Effector memory CD4-positive, alpha-beta T cell (primary cell): ENCODE data around the gene FRMPD4.
"Not testable (repeated sequence)": the region's sequence is repeated elsewhere in the genome, so short reads cannot be mapped to it uniquely, and the experiment has no call there.

Experiments
- DNase-seq, 3 donors: peaks; one replicate each; pipeline ENCODE4 v3.0.0-alpha.2; 2020
- H3K27ac ChIP-seq: 2 replicates; pipeline ENCODE4 v1.7.0; 2013; ENCODE audit warnings: mild to moderate bottlenecking, low read length, moderate library complexity; ENCODE audit not compliant: insufficient read depth, poor library complexity, severe bottlenecking
- H3K27me3 ChIP-seq: replicated peaks from 2 replicates; pipeline ENCODE4 v1.7.0; 2013; ENCODE audit warnings: mild to moderate bottlenecking, low read length; ENCODE audit not compliant: insufficient read depth, control insufficient read depth, poor library complexity, severe bottlenecking
- H3K36me3 ChIP-seq: 2 replicates; pipeline ENCODE4 v1.7.0; 2013; ENCODE audit warnings: mild to moderate bottlenecking, low read length, moderate library complexity; ENCODE audit not compliant: control insufficient read depth, insufficient read depth
- H3K4me1 ChIP-seq: 2 replicates; pipeline ENCODE4 v1.7.0; 2013; ENCODE audit warnings: low read length, mild to moderate bottlenecking; ENCODE audit not compliant: control insufficient read depth, insufficient read depth, poor library complexity, severe bottlenecking
- H3K4me3 ChIP-seq: 2 replicates; pipeline ENCODE4 v1.7.0; 2013; ENCODE audit warnings: low read length, low read depth, mild to moderate bottlenecking; ENCODE audit not compliant: insufficient read depth, poor library complexity, severe bottlenecking
- H3K9me3 ChIP-seq: 2 replicates; pipeline ENCODE4 v1.7.0; 2013; ENCODE audit warnings: mild to moderate bottlenecking, low read length, moderate library complexity; ENCODE audit not compliant: control insufficient read depth

The FRMPD4 gene

DNA sequence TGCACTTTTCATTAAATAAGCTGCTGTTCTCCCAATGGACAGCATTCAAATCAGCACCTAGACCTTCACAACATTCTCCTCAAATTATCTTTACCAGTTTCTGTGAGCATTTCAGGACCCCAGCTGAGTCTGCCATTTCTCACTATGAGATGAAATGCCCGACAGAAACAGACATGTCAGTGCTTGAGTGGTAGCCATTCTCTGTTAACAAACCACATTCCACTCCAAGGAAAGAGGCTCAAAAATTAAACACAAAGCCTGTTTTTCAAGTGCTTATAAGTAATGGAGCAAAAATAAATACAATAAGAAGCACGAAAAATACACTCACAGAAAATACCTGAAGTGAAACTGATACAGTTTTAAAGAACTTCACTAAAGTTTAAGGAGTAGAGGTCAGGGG, 332.8 kb downstream of the FRMPD4 start:
- no peak for DNase-seq
- H3K4me3 ChIP-seq: no peak overlapping the region
- H3K36me3 ChIP-seq: no peaks in the 10 kb centered on the region
- H3K27ac ChIP-seq: no peak overlapping the region
- no peaks in the 10 kb centered on the region for H3K9me3 ChIP-seq
- H3K4me1 ChIP-seq: no peaks in the 10 kb centered on the region
- H3K27me3 ChIP-seq: no peaks in the 10 kb centered on the region

DNA sequence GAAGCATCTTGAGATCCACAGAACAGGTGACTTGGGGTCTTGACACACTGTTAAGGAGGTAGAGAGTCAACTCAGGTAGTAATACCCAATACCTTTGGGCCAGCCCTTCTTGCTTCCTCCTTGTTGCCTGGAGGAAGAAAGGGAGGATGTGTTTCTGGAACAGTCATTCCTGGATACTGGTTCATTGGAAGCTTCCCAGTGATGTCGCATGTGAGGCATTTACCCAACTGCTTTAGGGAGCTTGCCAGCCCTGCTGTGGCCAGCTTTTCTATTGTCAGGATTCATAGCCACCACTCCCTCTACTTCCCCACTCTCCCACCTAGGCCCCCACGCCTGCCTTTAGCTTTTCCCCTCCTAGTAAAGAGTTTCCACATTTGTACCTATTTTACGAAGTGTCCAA, 342.7 kb downstream of the FRMPD4 start:
- H3K4me3 ChIP-seq: no peak overlapping the region
- no peak for DNase-seq
- no peak overlapping the region for H3K27ac ChIP-seq
- H3K27me3 ChIP-seq: no peaks in the 10 kb centered on the region
- no peaks in the 10 kb centered on the region for H3K9me3 ChIP-seq
- H3K4me1 ChIP-seq: no peaks in the 10 kb centered on the region
- H3K36me3 ChIP-seq: no peaks in the 10 kb centered on the region

DNA sequence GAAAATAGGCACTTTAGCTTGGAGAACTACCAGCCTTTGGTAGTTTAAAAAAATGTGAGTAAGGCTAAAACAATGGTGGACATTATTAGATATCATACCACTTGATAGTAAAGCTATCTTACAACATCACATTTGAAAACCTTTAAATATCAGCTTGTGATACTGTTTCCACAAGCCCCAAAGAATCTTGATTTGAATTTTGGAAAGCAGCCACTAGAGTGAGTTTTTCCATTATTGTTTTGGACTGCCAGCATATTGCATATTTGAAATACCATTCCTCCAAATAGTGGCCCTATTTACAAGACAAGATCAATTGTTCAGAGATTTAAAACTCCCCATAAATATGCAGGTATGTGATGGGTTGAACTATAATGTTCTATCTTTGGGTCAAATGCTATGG, 349.9 kb downstream of the FRMPD4 start:
- H3K9me3 ChIP-seq: no peaks in the 10 kb centered on the region
- DNase-seq: no peak
- no peaks in the 10 kb centered on the region for H3K27me3 ChIP-seq
- H3K4me1 ChIP-seq: no peaks in the 10 kb centered on the region
- H3K4me3 ChIP-seq: no peak overlapping the region
- H3K27ac ChIP-seq: no peak overlapping the region
- no peaks in the 10 kb centered on the region for H3K36me3 ChIP-seq

DNA sequence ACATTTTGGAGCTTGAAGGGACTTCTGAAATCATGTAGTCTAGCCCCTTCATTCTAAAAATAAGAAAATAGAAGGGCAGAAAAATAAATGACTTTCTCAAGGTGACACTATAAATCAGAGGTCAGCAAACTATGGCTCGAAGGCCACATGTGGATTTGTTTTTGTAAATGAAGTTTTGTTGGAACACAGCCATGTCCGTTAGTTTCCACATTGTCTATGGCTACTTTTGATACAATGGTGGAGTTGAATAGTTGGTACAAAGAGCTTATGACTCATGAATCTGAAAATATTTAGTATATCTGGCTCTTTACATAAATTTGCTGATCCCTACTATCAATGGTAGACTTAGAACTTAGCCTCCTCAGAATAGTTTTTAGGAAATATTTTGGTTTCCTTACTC, 350.5 kb downstream of the FRMPD4 start:
- no peaks in the 10 kb centered on the region for H3K36me3 ChIP-seq
- H3K9me3 ChIP-seq: no peaks in the 10 kb centered on the region
- H3K4me3 ChIP-seq: no peak overlapping the region
- no peaks in the 10 kb centered on the region for H3K27me3 ChIP-seq
- H3K27ac ChIP-seq: no peak overlapping the region
- DNase-seq: no peak
- H3K4me1 ChIP-seq: no peaks in the 10 kb centered on the region

DNA sequence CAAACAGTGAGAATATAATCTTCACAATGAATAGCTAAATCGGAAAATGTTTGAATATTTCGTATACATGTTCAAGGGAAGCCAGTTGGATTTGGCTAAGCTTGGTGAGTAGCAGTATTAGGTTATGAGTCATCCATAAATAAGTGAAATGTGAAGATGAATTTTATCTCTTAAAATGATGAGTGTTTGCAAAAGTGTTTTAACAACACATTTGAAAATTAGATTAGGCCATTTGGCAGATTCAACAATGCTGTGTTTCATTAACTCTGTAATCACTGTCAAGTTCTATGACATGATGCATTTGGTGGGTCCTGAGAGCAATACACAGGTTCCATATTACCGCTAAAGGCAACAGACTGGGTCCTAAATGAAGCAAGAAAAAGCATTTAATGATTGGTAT, 351.1 kb downstream of the FRMPD4 start:
- H3K4me3 ChIP-seq: no peak overlapping the region
- no peak for DNase-seq
- H3K36me3 ChIP-seq: no peaks in the 10 kb centered on the region
- H3K27ac ChIP-seq: no peak overlapping the region
- no peaks in the 10 kb centered on the region for H3K4me1 ChIP-seq
- no peaks in the 10 kb centered on the region for H3K9me3 ChIP-seq
- H3K27me3 ChIP-seq: no peaks in the 10 kb centered on the region

DNA sequence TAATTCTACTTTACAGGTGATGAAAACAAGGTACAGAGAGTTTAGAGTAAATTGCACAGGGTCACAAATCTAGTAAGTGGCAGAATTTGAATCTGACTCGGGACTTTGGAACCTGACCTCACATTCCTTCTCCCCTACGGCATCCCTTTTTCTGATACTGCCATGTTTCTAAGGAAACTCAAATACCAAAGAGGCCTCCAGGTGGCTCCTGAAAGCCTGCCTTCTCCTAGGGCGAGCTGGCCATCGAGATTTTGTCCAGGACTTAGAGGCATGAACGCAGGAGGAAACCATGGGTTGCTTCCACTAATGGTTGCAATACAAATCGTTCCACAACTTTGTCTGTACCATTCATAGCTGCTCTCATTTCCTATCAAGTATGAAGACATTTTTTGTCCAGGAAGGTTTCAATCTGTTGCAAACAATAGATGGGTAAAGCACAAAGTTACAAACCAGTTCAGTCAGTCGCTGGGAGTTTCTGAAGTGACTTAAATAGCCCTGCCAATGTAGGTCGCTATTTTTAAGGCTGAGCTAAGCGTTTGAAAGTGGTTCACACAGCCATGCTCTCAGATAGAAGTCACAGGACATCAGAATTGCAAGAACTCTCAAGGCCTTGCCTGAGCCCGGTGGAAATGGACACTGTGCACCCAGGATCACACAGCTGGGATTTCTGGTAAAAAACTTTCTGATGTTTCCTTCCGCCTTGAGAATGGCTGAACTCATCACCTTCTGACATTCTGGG, 356.3 kb downstream of the FRMPD4 start:
- H3K4me3 ChIP-seq: no peak overlapping the region
- no peaks in the 10 kb centered on the region for H3K36me3 ChIP-seq
- no peaks in the 10 kb centered on the region for H3K9me3 ChIP-seq
- no peak for DNase-seq
- H3K27me3 ChIP-seq: no peaks in the 10 kb centered on the region
- H3K4me1 ChIP-seq: no peaks in the 10 kb centered on the region
- no peak overlapping the region for H3K27ac ChIP-seq

DNA sequence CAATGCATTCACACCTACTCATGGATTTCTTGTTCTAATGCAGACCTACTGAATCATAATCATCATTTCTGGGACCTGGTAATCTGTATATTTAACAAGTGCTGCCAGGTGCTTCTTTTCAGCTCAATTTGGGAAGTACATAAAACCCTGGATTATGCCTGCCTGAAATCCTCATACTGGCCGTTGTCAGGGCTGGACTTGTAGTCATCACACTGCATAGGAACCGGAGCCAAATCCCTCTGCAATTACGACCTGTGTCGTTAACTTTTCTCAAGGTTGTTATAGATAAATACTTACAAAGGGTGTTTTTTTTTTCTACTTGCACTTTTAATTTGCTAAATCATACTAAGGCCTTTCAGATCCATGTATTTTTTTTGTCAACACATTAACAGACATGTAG, 358.1 kb downstream of the FRMPD4 start:
- no peaks in the 10 kb centered on the region for H3K4me1 ChIP-seq
- H3K9me3 ChIP-seq: no peaks in the 10 kb centered on the region
- DNase-seq: no peak
- no peak overlapping the region for H3K27ac ChIP-seq
- H3K4me3 ChIP-seq: no peak overlapping the region
- H3K36me3 ChIP-seq: no peaks in the 10 kb centered on the region
- H3K27me3 ChIP-seq: no peaks in the 10 kb centered on the region

DNA sequence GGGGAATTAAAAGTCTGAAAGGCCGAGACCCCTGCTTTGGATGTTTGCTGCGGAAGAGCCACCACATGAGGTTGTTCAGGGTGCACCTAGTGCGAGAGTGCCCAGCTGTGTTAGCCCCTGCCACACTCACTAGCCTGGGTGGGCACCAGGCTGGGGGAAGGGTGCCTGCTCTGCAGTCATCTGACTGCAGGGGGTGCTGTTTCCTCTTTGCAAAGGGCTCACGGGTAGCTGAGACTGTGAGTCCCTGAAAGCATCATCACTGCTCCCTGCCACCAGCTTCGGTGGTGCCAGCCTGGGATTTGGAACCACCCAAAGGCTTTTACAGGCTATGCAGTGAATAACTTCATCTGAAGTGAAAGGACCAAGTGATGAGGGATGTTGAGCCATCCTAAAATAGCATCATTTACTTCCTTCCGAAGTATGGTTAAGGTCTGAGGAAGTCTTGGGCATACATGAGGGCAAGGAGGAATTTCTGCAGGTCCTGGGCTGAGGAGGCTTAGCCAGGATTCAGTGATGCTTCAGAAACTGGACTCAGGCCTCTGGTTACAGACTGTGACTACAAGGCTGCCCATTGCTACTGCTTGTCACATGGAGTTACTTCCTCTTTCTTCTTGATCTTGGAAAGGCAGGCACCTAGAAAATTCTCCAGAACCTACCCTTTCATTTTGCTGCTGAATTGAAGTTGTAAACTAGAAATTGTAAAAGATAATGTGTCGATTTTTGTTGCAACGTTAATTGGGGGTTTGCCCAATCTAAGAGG, 359.7 kb downstream of the FRMPD4 start:
- H3K9me3 ChIP-seq: no peaks in the 10 kb centered on the region
- H3K4me3 ChIP-seq: no peak overlapping the region
- no peaks in the 10 kb centered on the region for H3K36me3 ChIP-seq
- no peaks in the 10 kb centered on the region for H3K27me3 ChIP-seq
- H3K4me1 ChIP-seq: no peaks in the 10 kb centered on the region
- H3K27ac ChIP-seq: no peak overlapping the region
- no peak for DNase-seq

DNA sequence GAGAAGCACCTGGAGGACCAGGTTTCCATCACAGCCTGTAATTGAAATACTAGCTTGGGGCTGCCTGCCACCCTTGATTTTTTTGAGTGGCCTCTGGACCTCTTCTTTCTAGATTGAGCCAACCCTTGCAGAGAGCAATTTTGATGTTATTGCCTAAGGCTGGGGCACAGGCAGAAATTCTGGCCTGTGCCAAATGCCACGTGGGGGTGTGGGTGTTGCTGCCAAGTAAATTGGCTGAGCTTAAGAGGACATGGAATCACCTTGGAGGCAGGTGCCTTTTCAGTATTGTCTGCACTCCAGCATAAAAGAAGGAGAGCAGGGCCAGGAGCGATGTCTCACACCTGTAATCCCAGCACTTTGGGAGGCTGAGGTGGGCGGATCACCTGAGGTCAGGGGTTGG, 366.9 kb downstream of the FRMPD4 start:
- DNase-seq: no peak
- Histone ChIP-seq H3K4me1 (no peaks in the 10 kb centered on the region), H3K27ac (no peak overlapping the region), H3K36me3 (no peaks in the 10 kb centered on the region), H3K4me3 (no peak overlapping the region), H3K9me3 (no peaks in the 10 kb centered on the region), H3K27me3 (no peaks in the 10 kb centered on the region)

DNA sequence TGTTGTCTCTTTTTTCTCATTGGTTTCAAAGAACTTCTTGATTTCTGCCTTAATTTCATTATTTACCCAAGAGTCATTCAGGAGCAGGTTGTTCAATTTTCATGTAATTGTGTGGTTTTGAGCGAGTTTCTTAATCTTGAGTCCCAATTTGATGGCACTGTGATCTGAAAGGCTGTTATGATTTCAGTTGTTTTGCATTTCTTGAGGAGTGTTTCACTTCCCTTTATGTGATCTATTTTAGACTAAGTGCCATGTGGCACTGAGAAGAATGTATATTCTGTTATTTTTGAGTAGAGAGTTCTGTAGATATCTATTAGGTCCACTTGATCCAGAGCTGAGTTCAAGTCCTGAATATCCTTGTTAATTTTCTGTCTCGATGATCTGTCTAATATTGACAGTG, 377.1 kb downstream of the FRMPD4 start:
- H3K27me3 ChIP-seq, H3K27ac ChIP-seq, H3K4me3 ChIP-seq, H3K9me3 ChIP-seq, DNase-seq, H3K4me1 ChIP-seq, H3K36me3 ChIP-seq: not testable (repeated sequence)
